Ovary (tissue), 3 donors: ENCODE data around the gene MORC4.

Source experiments
- CTCF ChIP-seq, 3 donors: fragments of 450-650 bp in 2 of 3; fragments of 200-600 bp in 1 of 3; IDR thresholded peaks; one replicate each; pipeline versions ENCODE4 v1.5.1 to v1.8.0; 2016 to 2022; ENCODE audit warnings: antibody characterized with exemption in 3 of 3, mild to moderate bottlenecking in 1 of 3
- EP300 ChIP-seq: sonication (generic); formaldehyde crosslinking; IDR thresholded peaks from one replicate; pipeline ENCODE4 v1.6.1; 2017; ENCODE audit warnings: antibody characterized with exemption
- POLR2A ChIP-seq: fragments of 450-650 bp; IDR thresholded peaks from one replicate; pipeline ENCODE4 v1.6.1; 2017; ENCODE audit warnings: antibody characterized with exemption, mild to moderate bottlenecking, moderate library complexity
- donor health status: DM: no; HTN: no; CAD: no.

GRCh38 chrX:106952538-106952937 lies 47.5 kb downstream of the MORC4 start:
- no peak for TF ChIP-seq CTCF (IDR thresholded peaks at IDR 0.05)
- no peak for TF ChIP-seq POLR2A
- no peak for TF ChIP-seq EP300
